Endodermal cell (in vitro differentiated cells): ENCODE results near the gene LRRC27. TPM values are rescaled to one million over a fixed set of nuclear protein-coding genes. Genes with fewer than 3 reads are reported as not detected.

Source experiments
- DNase-seq: peaks from one replicate; pipeline ENCODE4 v3.0.0-alpha.2; 2017
- H3K27ac ChIP-seq: 2 replicates; pipeline ENCODE4 v1.5.1; 2013; ENCODE audit warnings: mild to moderate bottlenecking, low read depth, low read length, moderate library complexity
- H3K27me3 ChIP-seq: 2 replicates; pipeline ENCODE4 v1.6.1; 2013; ENCODE audit warnings: mild to moderate bottlenecking, low read length, moderate library complexity; ENCODE audit not compliant: insufficient read depth, control insufficient read depth, poor library complexity, severe bottlenecking
- H3K36me3 ChIP-seq: 2 replicates; pipeline ENCODE4 v1.7.0; 2013; ENCODE audit warnings: mild to moderate bottlenecking, low read length, moderate library complexity; ENCODE audit not compliant: control insufficient read depth, insufficient read depth
- H3K4me1 ChIP-seq: one replicate; pipeline ENCODE4 v1.7.0; 2013; ENCODE audit warnings: low read length; ENCODE audit not compliant: control insufficient read depth, insufficient read depth
- H3K4me3 ChIP-seq: 2 replicates; pipeline ENCODE4 v1.5.1; 2013; ENCODE audit warnings: mild to moderate bottlenecking, low read length, moderate library complexity
- H3K9ac ChIP-seq: 2 replicates; pipeline ENCODE4 v1.6.1; 2013; ENCODE audit warnings: mild to moderate bottlenecking, low read length, moderate library complexity; ENCODE audit not compliant: poor library complexity, severe bottlenecking; ENCODE audit errors: extremely low read depth
- H3K9me3 ChIP-seq: 2 replicates; pipeline ENCODE4 v1.6.1; 2013; ENCODE audit warnings: mild to moderate bottlenecking, low read length, moderate library complexity; ENCODE audit not compliant: control insufficient read depth
- H3K27ac Mint-ChIP-seq: 2 replicates; pipeline ENCODE4 v1.8.0; 2020; ENCODE audit warnings: mixed read lengths
- H3K27me3 Mint-ChIP-seq: 2 replicates; pipeline ENCODE4 v1.8.0; 2021; ENCODE audit warnings: mild to moderate bottlenecking, mixed read lengths; ENCODE audit not compliant: insufficient read depth
- H3K36me3 Mint-ChIP-seq: 2 replicates; pipeline ENCODE4 v1.8.0; 2020; ENCODE audit warnings: low read depth, mixed read lengths
- H3K4me1 Mint-ChIP-seq: 2 replicates; pipeline ENCODE4 v1.8.0; 2020; ENCODE audit warnings: mixed read lengths
- H3K4me3 Mint-ChIP-seq: 2 replicates; pipeline ENCODE4 v1.8.0; 2020; ENCODE audit warnings: mild to moderate bottlenecking, moderate library complexity, mixed read lengths
- H3K9me3 Mint-ChIP-seq: 2 replicates; pipeline ENCODE4 v1.8.0; 2020; ENCODE audit warnings: mild to moderate bottlenecking, mixed read lengths
- CTCF ChIP-seq: fragments of 200-600 bp; sonication (generic); conservative IDR thresholded peaks from 2 replicates; pipeline ENCODE4 v1.5.0; 2021; ENCODE audit warnings: antibody characterized with exemption, mild to moderate bottlenecking
- WGBS, 2 experiments: methylation state at CpG; one replicate each; pipeline versions ENCODE4 v1.1.5 to v1.1.7; 2013; ENCODE audit warnings: missing lambda C conversion rate in 2 of 2, mixed read lengths in 1 of 2; ENCODE audit not compliant: insufficient coverage in 1 of 2, insufficient read length in 1 of 2; 5-methylcytosine and 5-hydroxymethylcytosine counted together
- total RNA-seq, 2 donors: library from RNA; stranded (reverse); fragmentation: NEBNext Ultra II Directional in 1 of 2; extraction: Animal tissue kit (Norgen Biotek cat#: 25700) in 1 of 2; gene quantifications; 2 replicates in 1 of 2; 3 replicates in 1 of 2; pipeline ENCODE4 v1.2.1, GENCODE V29; 2021

LRRC27 gene
- total RNA-seq, 2 donors from 2014 or later = 10.3 to 14.6 TPM

GRCh38 chr10:132341017-132341416, 9.0 kb downstream of the LRRC27 start:
- no peak for DNase-seq
- Histone ChIP-seq H3K4me3 (no peak overlapping the region), H3K4me1 (no peaks in the 10 kb centered on the region), H3K9ac (no peak overlapping the region), H3K9me3 (peaks cover 4% of the 10 kb centered on the region), H3K36me3 (peaks cover 15% of the 10 kb centered on the region), H3K27me3 (no peaks in the 10 kb centered on the region), H3K27ac (no peak overlapping the region)
- Mint-ChIP-seq H3K36me3 (peaks cover 35% of the 10 kb centered on the region), H3K27me3 (no peaks in the 10 kb centered on the region), H3K4me3 (no peak overlapping the region), H3K9me3 (peaks cover 3% of the 10 kb centered on the region), H3K4me1 (no peaks in the 10 kb centered on the region), H3K27ac (no peak overlapping the region)
- 92 to 94% methylated on average over 5 to 6 of the region's 6 CpGs for WGBS, 2 experiments
- no peak for TF ChIP-seq CTCF

- Histone ChIP-seq H3K27ac (no peak overlapping the region), H3K4me3 (no peak overlapping the region), H3K4me1 (no peaks in the 10 kb centered on the region), H3K9ac (no peak overlapping the region), H3K27me3 (no peaks in the 10 kb centered on the region), H3K36me3 (peaks cover 15% of the 10 kb centered on the region), H3K9me3 (peaks cover 4% of the 10 kb centered on the region)
- peaks cover 3% of the 10 kb centered on the region for H3K9me3 Mint-ChIP-seq
- WGBS, 2 experiments = 93 to 94% methylated on average over 3 to 4 of the region's 4 CpGs
- no peaks in the 10 kb centered on the region for H3K27me3 Mint-ChIP-seq
- TF ChIP-seq CTCF = no peak
- H3K36me3 Mint-ChIP-seq = peaks cover 38% of the 10 kb centered on the region
- H3K4me1 Mint-ChIP-seq = no peaks in the 10 kb centered on the region
- no peak for DNase-seq
- no peak overlapping the region for H3K27ac Mint-ChIP-seq
- H3K4me3 Mint-ChIP-seq = no peak overlapping the region
Measured at GRCh38 chr10:132341781-132342180, 9.8 kb downstream of the LRRC27 start.

- Histone ChIP-seq H3K9ac (no peak overlapping the region), H3K4me3 (no peak overlapping the region), H3K9me3 (peaks cover 4% of the 10 kb centered on the region), H3K27me3 (no peaks in the 10 kb centered on the region), H3K4me1 (no peaks in the 10 kb centered on the region), H3K36me3 (peaks cover 15% of the 10 kb centered on the region), H3K27ac (no peak overlapping the region)
- no peak for DNase-seq
- no peak for TF ChIP-seq CTCF
- Mint-ChIP-seq H3K4me3 (no peak overlapping the region), H3K4me1 (no peaks in the 10 kb centered on the region), H3K27me3 (no peaks in the 10 kb centered on the region), H3K27ac (no peak overlapping the region), H3K36me3 (peaks cover 43% of the 10 kb centered on the region), H3K9me3 (peaks cover 3% of the 10 kb centered on the region)
- 91 to 94% methylated on average over 5 to 7 of the region's 7 CpGs for WGBS, 2 experiments
Measured at GRCh38 chr10:132342553-132342952, 10.6 kb downstream of the LRRC27 start.
